GM18517 (cell line): ENCODE measurements around the gene SPAG5.

Experiments used
- ATAC-seq: cut with Tn5 transposase; IDR thresholded peaks from one replicate; pipeline ENCODE4 v1.9.1; 2021; ENCODE audit warnings: mild to moderate bottlenecking, moderate library complexity; ENCODE audit not compliant: unreplicated experiment

The SPAG5 gene

GRCh38 chr17:28598799-28599310 is at the start of gene SPAG5:
Gene SPAG5 (minus strand): TSS chr17:28599025. CDS start chr17:28598946, 79 bp downstream.
- peak; percentile 56 for ATAC-seq

- ATAC-seq: no peak
Observed at GRCh38 chr17:28646039-28646754, 47.4 kb upstream of the SPAG5 start.

- no peak for ATAC-seq
Observed at GRCh38 chr17:28645576-28645939, 46.7 kb upstream of the SPAG5 start.

GRCh38 chr17:28644787-28645575 is 46.2 kb upstream of the SPAG5 start, which contains the start of gene BLTP2:
Gene BLTP2 (minus strand): TSS chr17:28645158. CDS start chr17:28645056, 102 bp downstream.
- peak; percentile 73 for ATAC-seq

GRCh38 chr17:28643983-28644786 is 45.4 kb upstream of the SPAG5 start:
- no peak for ATAC-seq

GRCh38 chr17:28641579-28641978 is 42.8 kb upstream of the SPAG5 start:
- no peak for ATAC-seq

- ATAC-seq: no peak
Observed at GRCh38 chr17:28635506-28635905, 36.7 kb upstream of the SPAG5 start.

GRCh38 chr17:28634206-28634865 is 35.5 kb upstream of the SPAG5 start:
- no peak for ATAC-seq

GRCh38 chr17:28626818-28627217 is 28.0 kb upstream of the SPAG5 start:
- no peak for ATAC-seq

GRCh38 chr17:28624148-28624547 is 25.3 kb upstream of the SPAG5 start:
- ATAC-seq: no peak

GRCh38 chr17:28623696-28624095 is 24.9 kb upstream of the SPAG5 start:
- ATAC-seq: no peak

GRCh38 chr17:28622186-28622585 is 23.4 kb upstream of the SPAG5 start:
- ATAC-seq: no peak

GRCh38 chr17:28620010-28620409 is 21.2 kb upstream of the SPAG5 start:
- no peak for ATAC-seq

GRCh38 chr17:28618464-28618863 is 19.6 kb upstream of the SPAG5 start:
- no peak for ATAC-seq

- no peak for ATAC-seq
Observed at GRCh38 chr17:28616281-28616680, 17.5 kb upstream of the SPAG5 start.

GRCh38 chr17:28615260-28615940 is 16.6 kb upstream of the SPAG5 start:
- ATAC-seq: no peak

- ATAC-seq: no peak
Observed at GRCh38 chr17:28613931-28614381, 15.1 kb upstream of the SPAG5 start, which contains the start of gene RSKR. Gene RSKR (minus strand): TSS chr17:28614185. CDS start chr17:28614161, 24 bp downstream.

GRCh38 chr17:28612936-28613872 is 14.4 kb upstream of the SPAG5 start:
- ATAC-seq: no peak

GRCh38 chr17:28612531-28612930 is 13.7 kb upstream of the SPAG5 start:
- ATAC-seq: no peak
